Activated naive CD4-positive, alpha-beta T cell treated with anti-CD3 and anti-CD28 coated beads, Interleukin-2, amount 50 U/mL, for 72 hours (primary cell): Measurements from ENCODE around the gene CYP27B1. TPM values are rescaled to one million over a fixed set of nuclear protein-coding genes. Genes with fewer than 3 reads are reported as not detected.
"Not testable (repeated sequence)": the region's sequence is repeated elsewhere in the genome, so short reads cannot be mapped to it uniquely, and the experiment has no call there.

Source experiments
- ATAC-seq, 2 donors: fragments of 150-1000 bp; cut with Tn5 transposase; 2 replicates each; pipeline ENCODE4 v1.10.0; 2021; ENCODE audit warnings: mild to moderate bottlenecking in 2 of 2, moderate library complexity in 2 of 2
- DNase-seq, 2 donors: peaks; one replicate each; pipeline ENCODE4 v3.0.0; 2021 to 2022; ENCODE audit warnings: low spot score in 2 of 2
- H3K27ac Mint-ChIP-seq, 2 donors: one replicate each; pipeline ENCODE4 v1.8.0; 2022; ENCODE audit warnings: mild to moderate bottlenecking in 2 of 2, mixed read lengths in 2 of 2
- H3K36me3 Mint-ChIP-seq, 2 donors: one replicate each; pipeline ENCODE4 v1.8.0; 2022; ENCODE audit warnings: mixed read lengths in 2 of 2
- H3K9me3 Mint-ChIP-seq, 2 donors: one replicate each; pipeline ENCODE4 v1.8.0; 2022; ENCODE audit warnings: mixed read lengths in 2 of 2
- total RNA-seq, 2 donors: library from RNA; stranded (reverse); gene quantifications; one replicate each; pipeline ENCODE4 v1.2.3, GENCODE V29; 2022

The CYP27B1 gene
- total RNA-seq, 2 donors from 2014 or later, result 7.6 to 14.7 TPM

DNA sequence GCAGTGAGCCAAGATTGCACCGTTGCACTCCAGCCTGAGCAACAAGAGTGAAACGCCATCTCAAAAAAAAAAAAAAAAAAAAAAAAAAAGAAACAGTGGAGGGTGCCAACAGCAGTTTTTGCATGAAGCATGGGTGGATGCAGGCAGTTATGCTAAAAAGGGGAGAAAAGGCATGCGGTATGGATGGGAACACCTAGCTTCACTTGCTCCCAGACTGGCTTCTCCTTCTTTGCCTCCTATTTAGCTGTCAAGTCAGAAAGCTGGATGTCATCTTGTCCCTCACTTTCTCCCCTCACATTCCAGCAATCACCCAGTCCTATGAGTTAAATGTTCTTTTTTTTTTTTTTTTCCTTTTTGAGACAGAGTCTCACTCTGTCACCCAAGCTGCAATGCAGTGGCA is 8.2 kb upstream of the CYP27B1 start:
- no peaks in the 10 kb centered on the region for H3K9me3 Mint-ChIP-seq
- no peak for DNase-seq

DNA sequence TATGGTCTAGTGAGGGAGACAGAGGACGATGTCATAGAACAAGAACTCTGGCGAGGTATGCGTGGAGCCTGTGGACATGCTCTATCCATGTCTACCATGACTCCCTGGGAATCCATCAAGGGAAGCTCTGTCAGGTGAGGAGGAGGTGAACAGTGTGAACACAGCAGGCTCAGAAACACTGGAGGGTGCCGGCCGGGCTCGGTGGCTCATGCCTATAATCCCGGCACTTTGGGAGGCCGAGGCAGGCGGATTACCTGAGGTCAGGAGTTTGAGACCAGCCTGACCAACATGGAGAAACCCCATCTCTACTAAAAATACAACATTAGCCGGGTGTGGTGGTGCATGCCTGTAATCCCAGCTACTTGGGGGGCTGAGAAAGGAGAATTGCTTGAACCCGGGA is 7.8 kb upstream of the CYP27B1 start:
- not testable (repeated sequence) for H3K9me3 Mint-ChIP-seq, ATAC-seq, H3K27ac Mint-ChIP-seq
- peaks cover 0 to 28% of the 10 kb centered on the region in 2 donors for H3K36me3 Mint-ChIP-seq
- peak in 1 of 2 donors; percentile 49 for DNase-seq

More for the DNA sequence above, 8.2 kb upstream of the CYP27B1 start:
- Mint-ChIP-seq H3K36me3 (peaks cover 0 to 24% of the 10 kb centered on the region in 2 donors), H3K27ac (no peak overlapping the region)
- no peak for ATAC-seq

DNA sequence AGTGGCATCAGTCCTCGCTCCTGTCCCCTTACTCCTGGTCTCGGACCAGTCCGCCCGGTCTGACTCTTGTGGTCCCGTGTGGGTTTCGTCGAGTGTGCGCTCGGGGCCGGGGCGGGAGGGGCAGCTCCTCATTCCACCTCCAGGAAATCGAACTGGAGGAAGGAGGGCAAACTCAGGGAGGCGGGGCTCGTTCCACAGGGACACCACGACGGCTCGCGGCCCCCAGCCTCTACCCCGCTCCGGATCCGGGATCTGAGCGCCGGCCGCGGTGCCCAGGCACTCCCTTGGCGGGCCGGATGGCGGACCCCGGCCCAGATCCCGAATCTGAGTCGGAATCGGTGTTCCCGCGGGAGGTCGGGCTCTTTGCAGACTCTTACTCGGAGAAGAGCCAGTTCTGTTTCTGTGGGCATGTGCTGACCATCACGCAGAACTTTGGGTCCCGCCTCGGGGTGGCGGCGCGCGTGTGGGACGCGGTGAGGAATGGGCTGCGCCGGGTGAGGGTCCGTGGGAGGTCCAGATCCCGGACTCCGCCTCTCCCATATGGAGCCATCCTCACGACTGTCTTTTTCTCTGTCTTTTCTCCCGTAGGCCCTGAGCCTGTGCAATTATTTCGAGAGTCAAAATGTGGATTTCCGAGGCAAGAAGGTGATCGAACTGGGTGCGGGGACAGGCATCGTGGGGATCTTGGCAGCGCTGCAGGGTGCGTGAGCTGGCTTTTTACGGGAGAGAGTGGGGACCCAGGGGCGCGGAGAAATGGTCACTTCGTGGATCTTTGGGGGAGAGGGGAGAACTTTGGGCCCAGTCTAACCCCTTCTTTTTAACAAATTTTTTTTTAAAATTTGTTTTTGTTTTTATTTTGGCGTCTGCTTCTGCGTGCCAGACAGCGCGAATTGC is 5.8 kb upstream of the CYP27B1 start, which contains the start of gene EEF1AKMT3:
TSS of gene EEF1AKMT3 (plus strand) at position 186 of the 894 bp plus-strand sequence. CDS start at position 297, 111 bp downstream.
- ATAC-seq (peak; percentile 19 to 41), DNase-seq (peak in 1 of 2 donors; percentile 24)
- Mint-ChIP-seq H3K9me3 (no peaks in the 10 kb centered on the region), H3K36me3 (peaks cover 0 to 29% of the 10 kb centered on the region in 2 donors), H3K27ac (peak within 1 kb of the TSS; percentile 89 to 94)

DNA sequence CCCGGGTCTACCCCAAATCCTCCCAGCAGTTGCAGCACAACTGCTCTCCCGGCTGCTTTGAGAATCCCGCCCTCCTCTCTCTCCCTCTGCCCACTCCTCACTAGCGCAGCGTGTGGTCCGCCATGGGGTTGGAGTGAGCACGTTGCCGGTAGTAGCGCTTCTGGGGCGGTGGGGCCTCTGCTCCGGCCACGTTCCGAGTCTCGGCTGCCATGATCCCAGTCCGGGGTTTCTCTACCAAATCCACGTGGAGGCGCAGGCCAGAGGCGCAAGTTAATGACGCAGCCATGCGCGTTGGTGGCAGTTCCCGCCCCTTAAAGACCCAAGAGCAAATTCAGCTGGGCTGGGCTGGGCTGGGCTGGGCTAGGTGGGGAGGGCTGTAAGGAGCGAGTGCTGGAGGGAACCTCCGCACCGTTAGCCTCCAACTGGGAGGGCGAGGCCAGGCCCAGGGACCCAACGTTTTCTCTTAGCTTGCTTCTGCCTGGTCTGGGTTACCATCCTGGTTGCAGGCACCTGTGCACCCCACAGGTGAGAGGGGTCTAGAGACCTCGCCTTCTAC is 5.1 kb upstream of the CYP27B1 start, which contains the start of gene METTL1:
TSS of gene METTL1 (minus strand) at position 233 of the 556 bp plus-strand sequence. CDS start at position 211, 22 bp downstream.
- Mint-ChIP-seq H3K36me3 (peaks cover 0 to 29% of the 10 kb centered on the region in 2 donors), H3K9me3 (no peaks in the 10 kb centered on the region), H3K27ac (peak within 1 kb of the TSS; percentile 89 to 94)
- peak; percentile 86 to 91 for DNase-seq
- peak; percentile 83 to 93 for ATAC-seq

DNA sequence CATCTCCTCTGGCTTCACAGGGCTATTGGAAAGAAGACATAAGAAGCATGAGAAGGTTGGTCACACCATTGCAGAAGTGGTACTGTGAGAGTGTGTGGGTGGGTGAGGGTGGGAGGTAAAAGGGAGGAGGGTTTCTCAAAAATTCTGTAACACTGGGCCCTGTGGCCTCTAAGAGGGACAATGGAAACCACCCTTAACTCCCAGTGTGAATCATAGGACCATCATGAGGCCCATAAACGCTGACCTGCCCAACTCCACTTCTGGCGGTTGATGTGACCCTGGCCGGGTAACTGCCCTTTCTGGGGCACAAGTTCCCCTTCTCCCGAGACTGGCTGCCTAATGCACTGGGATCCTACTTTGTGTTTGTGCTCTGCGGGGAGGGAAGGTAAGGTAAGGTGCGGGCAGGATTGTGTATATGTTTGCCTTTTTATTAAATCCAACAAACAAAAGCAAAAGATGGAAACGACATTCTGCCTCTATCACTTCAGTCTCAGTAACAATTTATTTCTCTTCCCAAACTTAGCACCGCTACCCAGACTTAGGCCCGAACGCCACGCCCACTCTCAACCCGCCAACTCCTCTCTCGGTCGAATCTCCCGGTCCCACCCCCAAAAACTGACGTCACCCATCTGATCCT is 4.5 kb upstream of the CYP27B1 start:
- peaks cover 0 to 29% of the 10 kb centered on the region in 2 donors for H3K36me3 Mint-ChIP-seq
- no peaks in the 10 kb centered on the region for H3K9me3 Mint-ChIP-seq
- DNase-seq, result peak in 1 of 2 donors; percentile 86
- H3K27ac Mint-ChIP-seq, result peak overlapping the region; percentile 89 to 94
- peak; percentile 71 to 84 for ATAC-seq

DNA sequence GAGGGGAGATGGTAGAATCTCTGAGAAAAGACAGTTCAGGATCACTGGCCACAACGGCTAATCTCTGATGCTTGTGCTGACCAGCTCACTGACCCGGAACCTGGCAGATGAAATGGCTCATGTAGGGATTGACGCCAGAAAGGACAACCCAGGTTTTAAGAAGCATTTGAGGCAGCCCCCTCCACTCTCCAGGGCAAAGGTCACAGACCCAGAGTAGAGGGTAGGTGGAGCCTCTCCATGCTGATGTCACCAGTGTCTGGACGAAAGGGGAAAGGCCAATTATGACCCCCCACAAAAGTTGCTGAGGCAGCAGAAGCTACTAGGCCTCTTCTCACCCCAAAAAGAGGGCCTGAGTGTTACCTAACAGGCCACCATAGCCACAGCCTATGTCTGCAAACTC is 3.9 kb upstream of the CYP27B1 start:
- DNase-seq, result no peak
- H3K36me3 Mint-ChIP-seq, result peaks cover 0 to 24% of the 10 kb centered on the region in 2 donors
- no peaks in the 10 kb centered on the region for H3K9me3 Mint-ChIP-seq
- H3K27ac Mint-ChIP-seq, result peak overlapping the region in 1 of 2 donors; percentile 94
- no peak for ATAC-seq

DNA sequence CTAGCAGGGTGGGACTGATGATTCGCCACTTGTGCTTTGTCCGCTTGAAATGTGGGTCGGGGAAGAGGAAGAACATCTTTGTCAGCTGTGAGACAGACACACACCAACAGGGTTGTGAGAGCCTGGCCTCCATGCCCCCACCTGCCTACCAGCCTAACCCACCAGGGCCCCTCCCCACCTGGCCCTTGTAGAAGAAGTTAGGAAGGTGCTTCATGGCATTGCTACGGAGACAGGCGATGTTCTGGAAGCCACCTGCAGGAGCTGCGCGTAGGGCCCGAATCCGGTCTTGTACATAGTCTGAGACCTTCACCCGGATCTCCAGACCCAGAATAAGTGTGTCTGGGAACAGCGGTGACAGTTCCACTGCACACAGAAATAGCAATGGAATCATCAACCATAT is 2.7 kb upstream of the CYP27B1 start:
- no peak for ATAC-seq
- DNase-seq, result no peak
- no peaks in the 10 kb centered on the region for H3K9me3 Mint-ChIP-seq
- peak overlapping the region in 1 of 2 donors; percentile 94 for H3K27ac Mint-ChIP-seq
- peaks cover 0 to 30% of the 10 kb centered on the region in 2 donors for H3K36me3 Mint-ChIP-seq

DNA sequence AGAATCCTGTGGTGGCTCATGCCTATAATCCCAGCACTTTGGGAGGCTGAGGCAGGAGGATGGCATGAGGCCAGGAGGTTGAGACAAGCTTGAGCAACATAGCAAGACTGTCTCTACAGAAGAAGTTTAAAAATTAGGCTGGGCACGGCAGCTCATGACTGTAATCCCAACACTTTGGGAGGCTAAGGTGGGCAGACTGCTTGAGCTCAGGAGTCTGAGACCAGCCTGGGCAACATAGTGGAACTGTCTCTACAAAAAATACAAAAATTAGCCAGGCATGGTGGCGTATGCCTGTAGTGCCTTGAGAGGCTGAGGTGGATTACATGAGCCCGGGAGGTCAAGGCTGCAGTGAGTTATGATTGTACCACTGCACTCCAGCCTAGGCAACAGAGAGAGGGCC is 998 bp upstream of the CYP27B1 start:
- ATAC-seq (no peak), DNase-seq (no peak)
- Mint-ChIP-seq H3K27ac (no peak overlapping the region), H3K9me3 (no peaks in the 10 kb centered on the region), H3K36me3 (peaks cover 11 to 45% of the 10 kb centered on the region in 2 donors)

DNA sequence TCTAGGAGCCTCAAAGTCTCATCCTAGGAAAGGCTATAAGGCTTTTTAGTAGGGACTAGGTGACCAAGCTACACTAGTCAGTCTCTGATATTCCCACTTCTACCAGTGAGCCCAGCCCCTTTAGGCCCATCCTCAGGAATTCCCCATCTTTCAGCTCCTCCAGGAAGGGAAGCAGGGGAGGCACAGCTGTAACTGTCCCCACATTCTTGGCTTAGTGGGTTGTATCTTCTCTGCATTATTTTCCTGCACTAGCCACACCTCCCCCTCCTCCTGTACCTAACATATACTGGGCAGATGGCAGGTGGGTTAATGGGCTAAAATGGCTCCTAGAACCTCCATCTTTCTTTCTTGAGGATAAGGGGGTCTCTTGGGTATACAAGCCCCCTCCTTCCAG is 424 bp upstream of the CYP27B1 start:
- Mint-ChIP-seq H3K27ac (no peak overlapping the region), H3K9me3 (no peaks in the 10 kb centered on the region), H3K36me3 (peaks cover 11 to 43% of the 10 kb centered on the region in 2 donors)
- DNase-seq, result no peak
- no peak for ATAC-seq

DNA sequence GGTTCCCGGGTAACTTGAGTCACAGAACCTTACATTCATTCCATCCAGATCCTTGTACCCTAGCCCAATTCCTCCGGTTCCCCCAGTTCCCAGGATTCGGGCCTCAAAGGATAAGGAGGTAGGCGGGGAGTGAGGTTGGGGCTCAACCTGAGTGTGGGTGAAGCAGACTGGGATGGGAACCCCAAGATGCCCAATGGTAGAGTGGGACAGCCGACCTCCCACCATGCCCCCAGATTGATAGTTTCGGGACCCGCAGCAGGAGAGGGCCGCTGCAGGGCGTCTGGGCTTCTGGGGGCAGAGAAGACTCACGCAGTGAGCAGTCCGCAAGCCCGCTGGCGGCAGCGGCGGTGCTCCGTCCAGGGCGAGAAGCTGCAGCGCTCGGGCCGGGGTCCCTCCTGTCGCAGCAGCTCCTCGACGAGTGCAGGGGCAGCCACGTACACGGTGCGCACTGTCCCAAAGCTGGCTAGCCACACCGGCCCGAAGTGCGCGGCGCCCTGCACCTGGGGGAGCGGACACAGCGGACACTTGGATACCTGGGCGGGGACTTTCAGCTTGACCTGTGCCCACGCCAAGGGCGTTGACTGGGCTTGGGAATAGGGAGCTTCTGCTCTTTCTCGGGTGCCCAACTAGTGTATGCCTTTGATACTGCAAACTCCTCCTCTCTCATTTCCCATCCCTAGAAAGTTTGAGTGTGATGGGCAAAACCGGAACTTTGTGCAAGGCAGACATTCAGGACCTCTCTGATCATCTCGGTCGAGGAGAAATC is 997 bp downstream of the CYP27B1 start:
- no peaks in the 10 kb centered on the region for H3K9me3 Mint-ChIP-seq

DNA sequence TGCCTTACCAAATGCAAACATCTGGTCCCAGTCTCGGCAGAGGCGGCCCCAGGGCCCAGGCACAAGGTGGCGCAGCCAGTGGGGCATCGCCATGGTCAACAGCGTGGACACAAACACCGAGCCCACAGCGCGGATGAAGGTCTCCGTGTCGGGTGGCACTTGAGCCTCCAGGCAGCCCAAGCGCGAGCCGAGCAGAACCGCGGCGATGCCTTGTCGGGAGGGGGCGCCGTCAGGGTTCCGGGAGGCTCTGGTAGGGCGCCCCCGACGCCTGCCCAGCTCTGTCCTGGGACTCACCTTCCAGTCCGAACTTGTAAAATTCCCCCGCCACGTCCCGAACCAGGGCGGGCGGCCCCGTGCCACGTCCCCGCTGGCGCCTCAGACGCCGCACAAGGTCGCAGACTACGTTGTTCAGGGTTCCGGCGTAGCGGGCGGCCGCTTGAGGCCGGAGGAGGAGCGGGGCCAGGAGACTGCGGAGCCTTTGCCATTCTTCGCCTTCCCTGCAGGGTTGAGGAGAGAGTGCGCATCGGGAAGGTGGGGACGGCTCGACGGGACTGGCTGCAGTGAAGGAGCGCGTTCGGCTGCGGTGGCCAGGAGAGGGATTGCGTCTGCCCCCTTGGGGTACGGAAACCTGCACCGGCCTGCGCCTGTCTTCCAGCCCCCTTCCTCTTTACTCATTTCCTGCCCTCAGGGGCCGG is 1.7 kb downstream of the CYP27B1 start:
- Mint-ChIP-seq H3K9me3 (no peaks in the 10 kb centered on the region), H3K27ac (peak overlapping the region; percentile 41 to 83), H3K36me3 (peaks cover 11 to 32% of the 10 kb centered on the region in 2 donors)
- DNase-seq (peak; percentile 62 to 78), ATAC-seq (peak; percentile 79 to 84)

More for the DNA sequence above, 997 bp downstream of the CYP27B1 start:
- Mint-ChIP-seq H3K36me3 (peaks cover 11 to 39% of the 10 kb centered on the region in 2 donors), H3K27ac (peak overlapping the region; percentile 41 to 83)
- DNase-seq, result peak in 1 of 2 donors; percentile 25
- peak in 1 of 2 donors; percentile 31 for ATAC-seq

DNA sequence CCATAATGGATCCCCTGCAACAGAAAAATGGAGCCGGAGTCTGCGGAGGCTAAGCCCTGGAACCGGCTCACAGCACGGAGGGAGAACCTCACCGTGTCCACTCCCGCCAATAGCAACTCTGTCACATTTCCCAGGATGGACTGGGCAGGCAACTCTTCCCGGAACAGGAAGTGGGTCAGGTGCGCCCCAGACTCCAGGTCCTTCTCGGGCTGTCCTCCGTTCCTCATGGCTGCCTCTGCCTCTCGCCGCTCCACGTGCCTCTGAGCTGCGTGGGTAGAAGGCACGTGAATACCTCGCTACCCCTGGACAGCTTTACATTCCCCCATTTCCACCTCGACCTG is 2.2 kb downstream of the CYP27B1 start:
- Mint-ChIP-seq H3K27ac (peak overlapping the region; percentile 14 to 83), H3K9me3 (no peaks in the 10 kb centered on the region), H3K36me3 (peaks cover 12 to 26% of the 10 kb centered on the region in 2 donors)
- ATAC-seq, result peak; percentile 14 to 23
- no peak for DNase-seq

DNA sequence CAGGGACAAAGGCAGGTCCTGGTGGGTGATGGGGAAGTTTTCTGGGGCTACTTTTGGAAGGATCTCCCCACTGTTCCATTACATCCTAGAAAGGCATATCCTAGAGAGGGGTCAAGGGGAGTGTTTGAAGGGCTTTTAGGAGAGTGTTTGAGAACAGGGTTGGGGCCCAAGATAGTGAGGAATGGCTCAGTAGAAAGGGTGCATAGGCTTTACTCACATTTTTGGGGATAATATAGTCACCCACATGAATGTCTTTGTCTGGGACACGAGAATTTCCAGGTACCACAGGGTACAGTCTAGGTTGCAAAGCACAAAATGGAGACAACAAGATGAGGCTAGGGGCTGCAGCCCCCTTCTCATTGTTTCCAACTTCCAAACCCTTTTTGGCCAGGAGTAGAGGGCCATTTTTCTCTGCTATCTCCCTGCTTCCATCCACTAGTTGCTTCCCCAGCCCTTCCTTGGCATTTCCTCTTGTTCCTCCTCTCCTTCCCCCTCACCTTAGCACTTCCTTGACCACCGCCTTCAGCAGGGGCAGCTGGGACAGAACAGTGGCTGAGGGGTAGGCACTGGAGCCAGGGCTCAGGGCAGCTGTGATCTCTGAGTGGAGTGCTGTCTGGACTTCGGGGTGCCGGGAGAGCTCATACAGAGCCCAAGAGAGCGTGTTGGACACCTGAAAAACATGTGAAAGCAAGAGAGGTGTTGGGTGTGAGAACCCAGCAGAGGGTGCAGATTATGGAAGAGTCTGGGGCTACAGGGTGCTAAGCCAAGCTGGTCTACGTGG is 2.8 kb downstream of the CYP27B1 start:
- Mint-ChIP-seq H3K9me3 (no peaks in the 10 kb centered on the region), H3K27ac (peak overlapping the region; percentile 11 to 83), H3K36me3 (peaks cover 15 to 25% of the 10 kb centered on the region in 2 donors)
- ATAC-seq, result no peak
- DNase-seq, result no peak

DNA sequence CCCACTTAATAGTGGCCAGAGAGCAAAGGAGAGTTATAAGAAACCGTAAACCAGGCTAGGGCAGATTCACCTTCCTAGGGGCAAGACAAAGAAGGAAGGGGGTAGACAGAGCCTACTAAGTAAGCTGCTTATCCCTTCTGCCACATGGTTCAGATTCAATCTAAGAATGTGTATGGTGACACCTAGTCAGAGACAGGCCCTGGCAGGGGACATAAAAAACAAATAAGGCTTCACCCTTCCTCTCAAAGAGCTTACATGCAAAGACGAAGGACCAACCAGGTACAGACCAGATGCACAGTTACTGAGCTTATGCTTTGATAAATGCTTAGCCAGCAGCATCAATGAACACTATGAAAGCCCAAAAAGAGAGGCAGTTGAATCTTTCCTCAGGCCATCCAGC is 4.4 kb downstream of the CYP27B1 start:
- H3K27ac Mint-ChIP-seq, result no peak overlapping the region
- H3K9me3 Mint-ChIP-seq, result no peaks in the 10 kb centered on the region
- DNase-seq, result no peak
- H3K36me3 Mint-ChIP-seq, result peaks cover 15 to 25% of the 10 kb centered on the region in 2 donors
- no peak for ATAC-seq

DNA sequence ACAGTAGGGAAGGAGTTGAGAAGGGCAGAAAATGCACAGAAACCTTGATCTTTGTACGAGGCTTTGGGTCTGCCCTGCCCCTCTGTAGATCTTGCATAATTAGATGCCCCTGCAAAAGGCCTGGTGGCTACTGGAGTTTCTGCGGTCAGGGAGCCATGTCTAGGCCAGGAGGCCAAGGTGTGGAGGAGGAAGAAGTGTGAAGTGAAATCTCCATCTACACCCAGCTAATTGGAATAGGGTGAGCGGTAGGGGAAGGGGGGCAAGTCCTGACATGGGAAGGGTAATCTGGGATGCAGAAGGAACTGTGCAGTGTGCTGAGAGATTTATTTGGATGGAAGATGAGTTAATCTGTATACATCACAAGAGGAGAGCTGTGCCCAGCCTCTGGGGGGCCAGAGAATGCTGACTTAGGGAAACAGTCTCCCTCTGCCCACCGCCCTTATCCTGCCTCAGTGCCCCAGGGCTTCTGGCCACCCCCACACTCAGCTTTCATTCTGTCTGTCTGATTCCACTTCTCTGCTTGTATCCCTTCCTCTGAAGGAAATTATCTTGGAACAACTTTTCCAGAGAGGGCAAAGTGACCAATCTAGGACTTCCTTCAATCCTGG is 5.4 kb downstream of the CYP27B1 start:
- no peak overlapping the region for H3K27ac Mint-ChIP-seq
- H3K9me3 Mint-ChIP-seq, result no peaks in the 10 kb centered on the region
- no peak for DNase-seq
- peaks cover 19 to 32% of the 10 kb centered on the region in 2 donors for H3K36me3 Mint-ChIP-seq
- no peak for ATAC-seq
